Endothelial cell of umbilical vein (primary cell): ENCODE measurements around the gene XKR8. TPM values are rescaled to one million over a fixed set of nuclear protein-coding genes. Genes with fewer than 3 reads are reported as not detected.
A peak's percentile ranks its signal among the peaks of the same experiment; 100 is the strongest.

Experiments
- BruUV-seq: library from RNA; stranded (reverse); fragments of 400-500 nt; replicated peaks from 2 replicates; lab custom pipeline; 2021; lab: Mats Ljungman, UMichigan
- CTCF ChIA-PET: fragments of 300-600, 350-600 bp; sonication (Branson Sonifier 250); formaldehyde crosslinking; loops from one replicate; lab custom pipeline; 2021; ENCODE audit warnings: antibody characterized with exemption, inconsistent platforms; lab: Charles Lee
- POLR2A ChIA-PET: fragments of 300-600, 350-600 bp; sonication (Branson Sonifier 250); formaldehyde crosslinking; loops from one replicate; lab custom pipeline; 2021; ENCODE audit warnings: antibody characterized with exemption, inconsistent platforms; lab: Charles Lee
- DNase-seq: peaks from one replicate; pipeline ENCODE4 v3.0.0-alpha.2; 2011; ENCODE audit warnings: low read depth, low spot score
- FAIRE-seq: peaks from 2 replicates; lab custom pipeline; 2011; peaks lifted over from hg19 to GRCh38; lab: Jason Lieb, UNC
- H2AFZ ChIP-seq: 2 replicates; pipeline ENCODE4 v1.6.0; 2012; ENCODE audit warnings: low read depth, low read length, control low read depth, inconsistent platforms
- H3K27ac ChIP-seq: 2 replicates; pipeline ENCODE4 v1.5.1; 2011; ENCODE audit warnings: low read depth, mild to moderate bottlenecking, control low read depth, low read length, moderate library complexity; ENCODE audit not compliant: insufficient read depth
- H3K27me3 ChIP-seq, 2 experiments: 2 replicates each; pipeline versions ENCODE4 v1.6.0 to v1.6.1; 2011; ENCODE audit warnings: low read length in 2 of 2, mixed read lengths in 1 of 2; ENCODE audit not compliant: control insufficient read depth in 2 of 2, insufficient read depth in 2 of 2
- H3K36me3 ChIP-seq, 2 experiments: 2 replicates in 1 of 2; 3 replicates in 1 of 2; pipeline ENCODE4 v1.5.1; 2011; ENCODE audit warnings: low read length in 2 of 2, mild to moderate bottlenecking in 1 of 2, moderate library complexity in 1 of 2; ENCODE audit not compliant: control insufficient read depth in 2 of 2, insufficient read depth in 2 of 2; ENCODE audit errors: extremely low read depth in 1 of 2
- H3K4me1 ChIP-seq: 3 replicates; pipeline ENCODE4 v1.5.1; 2011; ENCODE audit warnings: mild to moderate bottlenecking, low read length; ENCODE audit not compliant: control insufficient read depth, insufficient read depth; ENCODE audit errors: extremely low read depth
- H3K4me2 ChIP-seq: 2 replicates; pipeline ENCODE4 v1.6.1; 2011; ENCODE audit warnings: low read length, control low read depth, mixed read lengths; ENCODE audit not compliant: insufficient read depth
- H3K4me3 ChIP-seq, 3 experiments: fragments of 200-600 bp in 1 of 3; sonication (generic), shearing (Covaris generic) in 1 of 3; replicated peaks in 1 of 3; 2 replicates each; pipeline ENCODE4 v1.5.1; 2011 to 2016; ENCODE audit warnings: control low read depth in 3 of 3, low read length in 3 of 3, mild to moderate bottlenecking in 2 of 3, inconsistent platforms in 1 of 3, low read depth in 1 of 3, moderate library complexity in 1 of 3; ENCODE audit not compliant: insufficient read depth in 1 of 3
- H3K79me2 ChIP-seq: 2 replicates; pipeline ENCODE4 v1.6.0; 2012; ENCODE audit warnings: low read length, inconsistent platforms; ENCODE audit not compliant: control insufficient read depth, insufficient read depth
- H3K9ac ChIP-seq: replicated peaks from 2 replicates; pipeline ENCODE3; 2011; ENCODE audit warnings: low read length, control low read depth; ENCODE audit not compliant: insufficient read depth; ENCODE audit errors: extremely low read depth
- H3K9me1 ChIP-seq: replicated peaks from 3 replicates; pipeline ENCODE4 v1.6.0; 2011; ENCODE audit warnings: mild to moderate bottlenecking, low read length; ENCODE audit not compliant: control insufficient read depth, insufficient read depth; ENCODE audit errors: extremely low read depth
- H3K9me3 ChIP-seq: replicated peaks from 2 replicates; pipeline ENCODE4 v1.5.1; 2012; ENCODE audit warnings: low read length, inconsistent platforms; ENCODE audit not compliant: control insufficient read depth, insufficient read depth
- H4K20me1 ChIP-seq: replicated peaks from 2 replicates; pipeline ENCODE3; 2011; ENCODE audit warnings: mild to moderate bottlenecking, low read length; ENCODE audit not compliant: control insufficient read depth, insufficient read depth; ENCODE audit errors: extremely low read depth
- CTCF ChIP-seq, 2 donors: IDR thresholded peaks; 1 replicate in 1 of 2; 2 replicates in 1 of 2; pipeline ENCODE4 v1.5.1; 2011; ENCODE audit warnings: low read length in 2 of 2, mild to moderate bottlenecking in 2 of 2, moderate library complexity in 2 of 2, control low read depth in 1 of 2, inconsistent platforms in 1 of 2, low read depth in 1 of 2; ENCODE audit not compliant: insufficient read depth in 1 of 2; ENCODE audit errors: extremely low read depth in 1 of 2
- EZH2 ChIP-seq: IDR thresholded peaks from 2 replicates; pipeline ENCODE4 v1.6.1; 2012; ENCODE audit warnings: borderline replicate concordance, low read depth, mild to moderate bottlenecking, moderate library complexity, low read length, inconsistent platforms; ENCODE audit not compliant: severe bottlenecking
- FOS ChIP-seq: IDR thresholded peaks from 2 replicates; pipeline ENCODE4 v1.6.1; 2011; ENCODE audit warnings: mild to moderate bottlenecking, low read length, moderate library complexity, borderline replicate concordance; ENCODE audit not compliant: insufficient read depth
- GATA2 ChIP-seq: IDR thresholded peaks from 2 replicates; pipeline ENCODE4 v1.7.0; 2011; ENCODE audit warnings: low read depth, mild to moderate bottlenecking, moderate library complexity, mixed read lengths, low read length; ENCODE audit not compliant: insufficient read length, insufficient read depth
- JUN ChIP-seq: IDR thresholded peaks from 2 replicates; pipeline ENCODE4 v1.6.1; 2011; ENCODE audit warnings: borderline replicate concordance, low read depth; ENCODE audit not compliant: insufficient read length, insufficient read depth
- MAX ChIP-seq: IDR thresholded peaks from 2 replicates; pipeline ENCODE4 v1.6.1; 2011; ENCODE audit not compliant: insufficient read depth, insufficient read length
- MYC ChIP-seq: IDR thresholded peaks from one replicate; pipeline ENCODE4 v1.6.1; 2011; ENCODE audit warnings: mild to moderate bottlenecking, low read depth, low read length
- POLR2A ChIP-seq: IDR thresholded peaks from 2 replicates; pipeline ENCODE4 v1.6.1; 2012; ENCODE audit warnings: low read depth, mild to moderate bottlenecking, control low read depth, low read length
- POLR2AphosphoS5 ChIP-seq: IDR thresholded peaks from 2 replicates; pipeline ENCODE4 v1.6.1; 2012; ENCODE audit warnings: low read depth, mild to moderate bottlenecking, control low read depth, low read length, moderate library complexity; ENCODE audit not compliant: insufficient read depth
- dilution Hi-C: fragments of 300-500 bp; cut with MboI; formaldehyde crosslinking; loops from one replicate; pipeline ENCODE4 v1.15.0; 2019; ENCODE audit warnings: low sequenced_read_pairs; ENCODE audit not compliant: extremely low pct_ligation_motif_present
- intact Hi-C: fragments of 100-400 bp; cut with micrococcal nuclease; formaldehyde crosslinking; loops from one replicate; pipeline ENCODE4 v1.10.0; 2022
- polyA plus RNA-seq, 4 experiments: library from polyadenylated mRNA; depleted of rRNA in 3 of 4; stranded (reverse) in 3 of 4; unstranded in 1 of 4; fragments of >200 nt; gene quantifications; 2 replicates each; pipeline versions ENCODE4 v1.2.1 to v1.2.3, GENCODE V29; 2011 to 2012; ENCODE audit warnings: missing spikeins in 1 of 4
- total RNA-seq: library from RNA; stranded (reverse); gene quantifications from 2 replicates; pipeline ENCODE4 v1.2.3, GENCODE V29; 2021

XKR8 gene
- total and polyA plus RNA-seq, 2 donors (not counting 3 experiments of a cell fraction or from before 2014, with no cell fraction given), result 10.0 to 13.1 TPM

- DNase-seq (no peak), FAIRE-seq (no peak)
- Histone ChIP-seq H3K9ac (no peak overlapping the region), H3K27me3 (no peaks in the 10 kb centered on the region), H3K27ac (no peak overlapping the region), H3K4me1 (peaks cover 5% of the 10 kb centered on the region), H2AFZ (peak overlapping the region; percentile 90), H3K36me3 (no peaks in the 10 kb centered on the region), H4K20me1 (no peaks in the 10 kb centered on the region), H3K9me1 (no peaks in the 10 kb centered on the region), H3K4me2 (no peak overlapping the region), H3K4me3 (no peak overlapping the region), H3K9me3 (no peaks in the 10 kb centered on the region), H3K79me2 (peaks cover 5% of the 10 kb centered on the region)
- intact Hi-C loops, result no loop called here
- POLR2A ChIA-PET, result interaction anchor here (0.5 kb wide), 1 partner anchor 15 kb away, joined by 4 read pairs; no protein-coding TSS in a partner anchor
- BruUV-seq, result no TSS peak
- TF ChIP-seq CTCF (IDR thresholded peaks at IDR 0.05; ENCODE audit: extremely low read depth in 1 of 2, insufficient read depth in 1 of 2, low read depth in 1 of 2, low read length in 2 of 2) (no peak), POLR2AphosphoS5 (no peak), EZH2 (no peak)
- dilution Hi-C loops, result no loop called here
- CTCF ChIA-PET, result no interaction called here
These were observed 44.6 kb upstream of the XKR8 start for GRCh38 chr1:27915082-27915575.

DNA sequence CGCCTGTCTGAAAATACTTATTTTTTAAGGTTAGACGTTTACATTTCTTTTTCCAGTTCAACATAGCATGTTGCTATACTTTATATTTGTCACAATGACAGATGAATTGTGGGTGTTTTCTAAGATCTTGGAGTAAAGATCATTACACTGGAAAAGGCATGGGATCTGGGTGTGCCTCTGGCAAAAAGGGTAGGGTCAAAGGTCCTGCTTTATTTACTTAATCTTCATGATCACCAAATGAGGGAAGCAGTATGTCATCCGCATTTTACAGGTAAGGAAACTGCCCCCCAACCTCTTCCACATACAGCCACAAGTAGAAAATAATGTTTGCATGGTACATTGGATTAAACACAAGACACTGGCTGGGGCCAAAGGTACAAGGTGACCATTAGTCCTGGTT, 37.5 kb upstream of the XKR8 start:
- H2AFZ ChIP-seq, result no peak overlapping the region
- intact Hi-C loops, result no loop called here
- no peaks in the 10 kb centered on the region for H3K9me3 ChIP-seq
- no TSS peak for BruUV-seq
- FAIRE-seq (no peak), DNase-seq (no peak)
- H3K4me1 ChIP-seq, result no peaks in the 10 kb centered on the region
- no peaks in the 10 kb centered on the region for H3K79me2 ChIP-seq
- ChIA-PET CTCF (no interaction called here), POLR2A (no interaction called here)
- no peak overlapping the region for H3K27ac ChIP-seq
- TF ChIP-seq FOS (no peak), GATA2 (no peak), POLR2AphosphoS5 (no peak), EZH2 (no peak), POLR2A (no peak), MYC (no peak), JUN (no peak), MAX (no peak), CTCF (IDR thresholded peaks at IDR 0.05; ENCODE audit: extremely low read depth in 1 of 2, insufficient read depth in 1 of 2, low read depth in 1 of 2, low read length in 2 of 2) (no peak)
- dilution Hi-C loops, result no loop called here
- H3K9ac ChIP-seq, result no peak overlapping the region
- no peak overlapping the region for H3K4me2 ChIP-seq
- H3K36me3 ChIP-seq, result no peaks in the 10 kb centered on the region
- no peaks in the 10 kb centered on the region for H3K9me1 ChIP-seq
- no peaks in the 10 kb centered on the region for H3K27me3 ChIP-seq
- H3K4me3 ChIP-seq, result no peak overlapping the region
- H4K20me1 ChIP-seq, result no peaks in the 10 kb centered on the region
